Stimulated activated CD8-positive, alpha-beta memory T cell treated with anti-CD3 and anti-CD28 coated beads, Interleukin-4, amount 100 ng/mL, for 24 hours (primary cell): Measurements from ENCODE around the gene MDFIC.
A peak's percentile ranks its signal among the peaks of the same experiment; 100 is the strongest.
"Not testable (repeated sequence)": the region's sequence is repeated elsewhere in the genome, so short reads cannot be mapped to it uniquely, and the experiment has no call there.

Experiments
- DNase-seq: peaks from one replicate; pipeline ENCODE4 v3.0.0-alpha.2; 2020; ENCODE audit warnings: low read depth

Gene MDFIC, protein sequence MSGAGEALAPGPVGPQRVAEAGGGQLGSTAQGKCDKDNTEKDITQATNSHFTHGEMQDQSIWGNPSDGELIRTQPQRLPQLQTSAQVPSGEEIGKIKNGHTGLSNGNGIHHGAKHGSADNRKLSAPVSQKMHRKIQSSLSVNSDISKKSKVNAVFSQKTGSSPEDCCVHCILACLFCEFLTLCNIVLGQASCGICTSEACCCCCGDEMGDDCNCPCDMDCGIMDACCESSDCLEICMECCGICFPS

DNA sequence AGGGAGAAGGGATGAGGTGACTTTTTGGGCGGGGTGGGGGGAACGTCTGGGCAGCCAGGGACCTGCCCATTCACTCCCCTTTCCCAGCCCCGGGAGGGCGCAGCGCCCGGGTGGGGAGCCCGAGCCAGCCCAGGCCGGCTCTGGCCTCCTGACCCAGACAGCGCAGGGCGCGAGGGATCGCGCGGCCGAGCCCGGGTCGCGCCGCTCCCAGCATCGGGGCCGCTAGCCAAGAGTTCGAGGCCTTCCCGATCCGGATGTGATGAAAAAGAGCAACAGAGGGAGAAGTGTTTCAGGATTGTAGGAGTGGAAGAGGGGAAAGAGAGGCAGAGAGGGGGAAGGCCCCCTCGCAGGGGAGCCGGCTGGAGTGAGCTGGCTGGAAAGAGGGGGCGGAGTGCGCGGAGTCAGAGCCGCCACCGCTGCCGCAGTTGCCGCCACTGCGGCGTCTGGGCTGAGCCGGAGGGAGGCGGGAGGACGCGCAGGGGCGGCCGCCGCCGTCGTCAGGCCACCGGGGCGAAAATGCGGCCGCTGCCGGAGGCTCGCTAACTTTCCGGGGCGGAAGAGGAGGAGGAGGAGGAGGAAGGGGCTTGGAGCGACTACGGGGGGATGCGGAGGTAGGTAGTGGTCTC lies at the start of gene MDFIC:
MDFIC (plus strand) TSS at position 69 of the 626 bp plus-strand sequence. CDS start 940 bp downstream, outside the sequence.
- peak; percentile 54 for DNase-seq

DNA sequence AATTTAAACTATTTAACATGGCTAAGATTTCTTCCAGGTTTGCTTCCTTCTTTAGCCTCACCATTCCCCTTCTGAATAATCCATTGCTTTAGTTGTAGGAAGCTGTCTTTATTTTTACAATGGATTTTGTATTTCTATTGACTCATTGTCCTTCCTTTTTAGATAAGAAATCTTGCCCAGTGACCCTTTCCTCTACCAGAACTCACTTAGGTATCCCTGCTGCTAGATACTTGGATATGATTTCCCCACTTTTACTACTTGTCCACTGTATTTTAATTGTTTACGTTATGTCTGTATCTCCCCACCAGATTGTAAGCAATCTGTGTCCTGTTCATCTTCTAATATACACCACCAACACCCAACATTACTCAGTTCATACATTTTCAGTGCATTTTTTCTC lies 47.7 kb upstream of the MDFIC start:
- DNase-seq = no peak

DNA sequence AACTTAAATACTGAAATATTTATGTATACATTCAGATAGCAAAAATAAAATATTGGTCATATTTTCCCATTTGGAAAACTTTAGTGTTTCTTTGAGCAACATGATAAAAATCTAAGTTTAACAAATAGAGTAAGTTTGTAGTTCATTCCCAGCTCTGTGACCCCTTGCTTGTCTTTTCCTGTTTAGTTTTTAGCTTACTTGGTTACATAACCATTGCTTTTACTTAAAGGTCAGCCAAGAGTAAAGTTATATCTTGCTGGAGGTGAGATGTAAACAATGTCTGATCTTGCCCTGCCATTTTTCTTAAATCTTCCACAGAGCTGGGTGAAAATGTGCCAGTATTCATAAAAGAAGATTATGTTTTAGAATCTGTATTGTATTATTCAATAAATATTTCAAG lies 46.7 kb upstream of the MDFIC start:
- DNase-seq = no peak

DNA sequence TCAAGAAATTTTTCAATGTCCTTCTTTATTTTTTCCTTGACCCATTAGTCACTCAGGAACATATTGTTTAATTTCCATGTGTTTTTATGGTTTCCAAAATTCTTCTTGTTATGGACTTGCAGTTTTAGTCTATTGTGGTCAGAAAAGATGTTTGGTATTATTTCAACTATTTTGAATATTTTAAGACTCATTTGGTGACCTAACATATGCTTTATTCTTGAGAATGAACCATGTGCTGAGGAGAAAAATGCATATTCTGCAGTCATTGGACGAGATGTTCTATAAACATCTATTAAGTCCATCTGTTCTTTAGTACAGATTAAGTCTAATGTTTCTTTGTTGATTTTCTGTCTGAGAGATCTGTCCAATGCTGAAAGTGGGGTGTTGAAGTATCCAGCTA lies 42.3 kb upstream of the MDFIC start:
- no peak for DNase-seq

DNA sequence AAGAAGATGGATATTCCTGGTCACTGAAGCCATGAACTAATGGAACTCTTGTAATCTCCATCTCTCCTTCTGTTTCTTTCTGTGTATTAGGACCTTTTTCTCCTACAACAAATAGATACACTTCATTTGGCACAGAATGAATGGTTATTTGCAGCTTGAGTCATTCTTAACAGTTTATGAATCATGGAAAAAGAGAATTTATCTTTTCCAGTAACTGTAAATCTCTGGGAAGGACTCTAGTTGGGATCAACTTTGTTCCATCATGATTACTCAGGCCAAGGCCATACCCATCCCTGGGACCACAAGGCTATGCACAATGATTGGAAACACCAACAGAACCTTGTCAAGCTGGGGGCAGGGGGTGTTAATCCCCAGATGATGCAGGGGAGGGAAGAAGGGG lies 36.1 kb upstream of the MDFIC start:
- DNase-seq = no peak

DNA sequence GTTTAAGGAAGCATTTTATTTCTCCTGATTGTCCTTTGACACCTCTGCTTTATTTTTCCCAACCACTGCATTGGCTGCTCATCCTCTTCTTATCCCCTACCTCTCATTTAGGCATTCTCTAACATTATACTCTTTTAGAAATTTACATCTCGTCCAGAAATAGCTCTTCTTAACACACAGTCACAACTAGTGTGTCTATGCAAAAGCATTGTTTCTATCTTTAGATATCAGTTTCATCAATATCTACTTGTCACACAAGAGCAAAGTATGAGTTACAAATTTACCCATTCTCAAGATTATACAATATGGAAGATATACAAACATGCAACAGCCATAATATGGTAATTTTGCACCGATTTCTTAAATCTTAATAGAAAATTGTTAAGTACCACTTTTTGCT lies 35.7 kb upstream of the MDFIC start:
- no peak for DNase-seq

DNA sequence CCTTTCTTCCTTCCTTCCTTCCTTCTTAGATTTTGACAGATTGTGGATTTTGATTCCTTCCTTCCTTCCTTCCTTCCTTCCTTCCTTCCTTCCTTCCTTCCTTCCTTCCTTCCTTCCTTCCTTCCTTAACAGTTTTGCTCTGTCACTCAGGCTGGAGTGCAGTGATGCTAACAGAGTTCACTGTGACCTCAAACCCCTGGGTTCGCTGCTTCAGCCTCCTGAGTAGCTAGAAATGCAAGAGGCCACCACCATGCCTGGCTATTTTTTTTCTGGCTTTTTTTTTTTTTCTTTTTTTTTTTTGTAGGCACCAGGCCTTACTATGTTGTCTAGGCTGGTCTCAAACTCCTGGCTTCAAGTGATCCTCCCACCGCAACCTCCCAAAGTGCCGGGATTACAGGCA lies 32.8 kb upstream of the MDFIC start:
- not testable (repeated sequence) for DNase-seq

DNA sequence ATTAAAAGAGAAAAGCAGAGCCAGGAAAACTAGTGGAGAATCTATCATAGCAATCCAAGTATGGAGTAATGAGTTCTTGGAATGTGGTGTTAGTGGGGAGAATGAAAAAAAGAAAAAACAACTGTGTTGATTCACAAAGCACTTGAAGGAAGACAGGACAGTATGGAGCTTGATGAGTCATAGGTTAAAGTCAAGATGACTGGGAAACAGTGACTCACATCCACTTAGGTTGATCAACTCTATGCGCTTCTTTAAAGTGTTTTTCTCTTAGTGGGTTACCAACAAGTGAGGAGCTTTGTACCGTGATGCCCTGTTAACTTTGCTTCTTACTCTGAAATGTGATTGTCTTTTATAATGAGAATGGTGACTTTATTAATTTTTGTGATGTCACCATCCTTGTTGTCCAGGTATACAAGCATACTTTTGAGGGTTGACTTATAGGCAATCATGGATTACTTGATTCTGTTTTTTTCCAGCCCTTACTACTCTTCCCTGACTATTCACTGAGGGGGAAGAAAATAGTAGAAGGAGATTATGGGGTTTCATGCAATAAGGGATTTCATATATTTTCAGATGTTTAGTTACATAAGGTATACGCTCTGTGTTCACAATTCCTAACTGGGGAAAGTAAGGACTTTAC lies 32.1 kb upstream of the MDFIC start:
- DNase-seq = no peak

DNA sequence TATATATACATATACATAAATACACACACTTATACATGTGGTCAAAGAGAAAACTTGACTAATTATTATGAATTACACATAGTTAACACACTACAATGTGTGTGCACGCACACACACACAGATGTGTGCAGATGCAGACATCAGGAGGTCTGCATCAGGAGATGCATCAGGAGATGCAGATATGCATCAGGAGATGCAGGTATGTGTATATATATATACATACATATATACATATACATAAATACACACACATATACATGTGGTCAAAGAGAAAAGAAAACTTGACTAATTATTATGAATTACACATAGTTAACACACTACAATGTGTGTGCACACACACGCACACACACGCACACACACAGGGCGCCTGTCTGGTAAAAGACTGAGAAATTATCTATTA lies 31.3 kb upstream of the MDFIC start:
- no peak for DNase-seq

DNA sequence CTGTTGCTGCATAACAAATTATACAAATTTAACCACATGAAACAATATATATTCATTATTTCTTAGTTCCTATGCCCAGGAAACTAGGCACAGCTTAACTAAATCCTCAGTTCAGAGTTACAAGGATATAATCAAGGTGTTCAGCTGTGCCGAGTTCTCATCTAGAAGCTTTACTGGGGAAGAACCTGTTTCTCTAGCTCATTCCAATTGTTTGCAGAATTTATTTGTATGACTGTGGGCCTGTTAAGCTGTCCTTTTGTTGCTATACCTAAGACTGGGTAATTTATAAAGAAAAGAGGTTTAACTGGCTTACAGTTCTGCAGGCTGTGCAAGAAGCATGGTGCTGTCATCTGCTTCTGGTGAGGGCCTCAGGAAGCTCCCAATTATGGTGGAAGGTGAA lies 21.8 kb upstream of the MDFIC start:
- DNase-seq = no peak

DNA sequence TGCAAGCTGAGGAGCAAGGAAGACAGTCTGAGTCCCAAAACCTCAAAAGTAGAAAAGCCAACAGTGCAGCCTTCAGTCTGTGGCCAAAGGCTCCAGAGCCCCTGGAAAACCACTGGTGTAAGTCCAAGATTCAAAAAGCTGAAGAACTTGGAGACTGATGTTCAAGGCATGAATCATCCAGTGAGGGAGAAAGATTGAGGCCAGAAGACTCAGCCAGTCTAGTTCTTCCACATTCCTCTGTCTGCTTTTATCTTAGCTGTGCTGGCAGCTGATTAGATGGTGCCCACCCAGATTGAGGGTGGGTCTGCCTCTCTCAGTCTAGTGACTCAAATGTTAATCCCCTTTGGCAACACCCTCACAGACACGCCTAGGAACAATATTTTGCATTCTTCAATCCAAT lies 20.1 kb upstream of the MDFIC start:
- DNase-seq = no peak

DNA sequence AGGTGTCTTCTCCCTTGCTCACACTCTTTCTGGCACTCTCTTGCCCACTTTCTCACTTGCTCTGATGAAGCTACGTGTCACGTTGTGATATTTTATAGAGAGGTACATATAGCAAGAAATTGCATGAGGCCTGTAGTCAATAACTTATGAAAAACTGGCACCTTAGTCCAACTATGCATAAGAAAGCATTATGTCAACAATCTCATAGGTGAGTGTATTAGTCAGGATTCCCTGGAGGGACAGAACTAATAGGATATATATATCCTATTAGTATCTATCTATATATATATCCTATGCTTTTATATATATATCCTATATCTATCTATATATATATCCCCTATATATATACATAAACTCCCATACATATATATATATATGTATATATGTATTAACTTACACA lies 18.8 kb upstream of the MDFIC start:
- DNase-seq = no peak

DNA sequence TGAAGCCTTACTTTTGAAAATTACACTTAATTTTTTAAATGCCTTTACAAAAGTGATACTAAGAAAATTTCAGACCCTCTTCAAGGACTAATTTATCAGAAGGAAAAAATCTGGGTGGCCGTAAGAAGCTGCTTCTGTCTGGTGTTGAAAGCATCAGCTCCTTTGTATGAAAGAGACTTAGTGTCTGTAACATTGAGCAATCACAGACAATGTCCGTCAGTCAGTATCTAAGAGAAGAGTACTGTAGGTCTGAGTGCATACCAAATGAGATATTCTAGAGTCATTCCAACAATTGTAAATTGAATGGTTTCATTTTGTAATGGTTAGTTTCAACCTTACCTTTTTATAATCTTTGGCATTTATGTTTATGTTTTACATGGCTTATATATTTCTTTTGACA lies 11.1 kb upstream of the MDFIC start:
- no peak for DNase-seq

DNA sequence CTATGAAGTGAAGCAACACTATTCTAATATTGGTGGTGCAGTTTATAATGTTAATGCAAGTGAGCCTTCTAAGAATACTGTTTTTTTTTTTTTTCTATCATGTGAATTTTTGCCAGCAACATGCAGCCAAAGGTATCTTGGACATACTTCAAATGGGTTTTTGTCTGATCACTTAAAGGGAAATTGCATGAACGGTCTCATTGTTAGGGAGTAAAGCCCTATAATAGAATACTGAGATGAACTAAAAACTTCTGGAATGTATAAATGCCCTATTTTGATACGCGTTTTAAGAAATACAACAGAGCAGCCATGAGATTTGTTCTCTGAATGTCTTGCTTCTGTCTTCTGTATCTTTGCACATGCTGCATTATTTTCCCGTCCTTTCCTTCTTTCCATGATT lies 10.5 kb upstream of the MDFIC start:
- no peak for DNase-seq

DNA sequence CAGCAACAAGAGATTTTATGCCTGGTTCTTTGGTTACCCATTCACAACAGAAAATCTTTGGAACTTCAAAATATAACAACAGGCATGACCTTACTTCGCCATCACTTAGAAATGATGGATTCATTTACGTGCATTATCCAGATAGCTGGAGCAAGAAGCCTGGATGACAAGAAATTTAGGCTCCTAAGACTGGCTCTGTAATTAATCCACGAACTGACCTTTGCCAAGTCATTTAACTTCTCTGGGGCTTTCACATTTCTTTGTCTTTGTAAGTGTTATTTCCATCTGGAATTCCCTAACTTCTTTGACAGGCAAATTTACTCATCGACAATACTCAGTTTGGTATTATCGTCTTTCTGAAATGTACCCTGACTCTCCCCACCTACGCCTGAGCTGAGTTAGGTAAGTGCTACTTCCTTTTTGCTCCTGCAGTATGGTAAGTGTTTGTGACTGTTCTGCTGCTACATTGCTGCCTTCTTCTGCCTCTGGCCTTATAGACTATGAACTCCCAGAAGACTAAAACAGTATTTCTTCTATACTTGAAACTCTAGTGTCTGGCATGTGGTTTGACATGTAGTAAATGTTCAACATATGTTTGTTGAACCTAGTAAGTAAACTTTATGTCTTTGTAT lies 5.5 kb upstream of the MDFIC start:
- no peak for DNase-seq

DNA sequence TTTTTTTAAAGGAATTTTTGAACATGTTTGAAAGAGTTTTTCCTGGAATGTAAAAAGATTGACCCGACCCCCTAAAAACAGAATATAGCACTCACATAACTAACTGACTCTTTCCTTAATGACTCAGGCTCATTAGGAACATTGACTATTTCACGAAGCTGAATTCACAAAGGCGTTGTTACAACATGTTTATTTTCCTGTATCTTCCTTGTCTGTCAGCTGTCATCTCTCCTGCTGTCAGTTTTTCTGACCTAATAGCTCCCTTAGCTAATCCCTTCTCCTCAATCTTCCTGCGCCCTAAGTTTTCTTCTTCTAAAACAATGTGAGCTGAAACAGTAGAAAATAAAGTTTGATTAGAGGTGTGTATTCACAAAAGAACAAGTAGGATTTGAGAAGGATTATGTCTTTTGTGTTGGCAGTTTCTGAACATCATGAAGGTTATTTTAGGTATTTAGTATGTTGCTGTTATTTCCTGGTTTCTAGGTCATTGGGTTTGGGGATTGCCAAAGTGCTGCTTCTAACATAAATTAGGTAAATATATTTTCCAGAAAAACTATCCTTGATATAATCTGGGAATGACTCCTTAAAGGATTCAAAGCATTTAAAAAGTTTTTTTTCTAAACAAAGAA lies 4.6 kb upstream of the MDFIC start:
- no peak for DNase-seq

DNA sequence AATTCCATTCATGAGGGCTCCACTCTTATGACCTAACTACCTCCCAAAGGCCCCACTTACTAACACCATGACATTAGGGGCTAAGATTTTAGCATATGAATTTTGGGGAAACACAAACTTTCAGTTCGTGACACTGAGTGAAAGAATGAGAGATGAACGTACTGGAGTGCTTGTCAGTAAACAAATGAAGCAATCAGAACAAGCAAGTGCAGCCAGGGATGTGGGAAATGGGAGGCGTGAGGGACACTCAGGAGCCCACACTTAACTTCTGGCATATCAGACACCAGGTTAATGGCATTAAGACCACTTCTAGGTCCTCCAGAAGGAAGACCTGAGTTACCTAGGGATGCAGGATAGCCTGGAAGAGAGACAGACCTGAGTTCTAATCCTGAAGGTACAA lies 2.3 kb upstream of the MDFIC start:
- no peak for DNase-seq

DNA sequence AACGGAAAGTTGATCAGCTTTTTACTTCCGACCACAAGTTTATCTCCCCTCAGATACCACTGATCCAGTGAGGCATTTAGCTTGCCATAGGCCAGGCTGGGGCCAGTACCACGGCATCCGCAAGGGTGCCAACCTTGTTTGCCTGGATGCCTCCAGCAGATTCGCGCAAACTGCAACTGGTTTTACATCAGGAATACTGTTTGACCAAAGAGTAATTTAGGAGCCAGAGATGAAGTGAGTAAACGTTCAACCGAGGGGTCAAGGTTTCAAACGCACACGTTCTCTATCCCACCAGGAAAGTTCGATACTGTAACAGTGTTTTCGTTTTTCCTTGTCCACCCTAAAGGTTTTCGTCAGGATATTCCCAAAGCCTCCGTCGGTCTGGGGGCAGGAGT lies 266 bp upstream of the MDFIC start:
- DNase-seq = no peak

DNA sequence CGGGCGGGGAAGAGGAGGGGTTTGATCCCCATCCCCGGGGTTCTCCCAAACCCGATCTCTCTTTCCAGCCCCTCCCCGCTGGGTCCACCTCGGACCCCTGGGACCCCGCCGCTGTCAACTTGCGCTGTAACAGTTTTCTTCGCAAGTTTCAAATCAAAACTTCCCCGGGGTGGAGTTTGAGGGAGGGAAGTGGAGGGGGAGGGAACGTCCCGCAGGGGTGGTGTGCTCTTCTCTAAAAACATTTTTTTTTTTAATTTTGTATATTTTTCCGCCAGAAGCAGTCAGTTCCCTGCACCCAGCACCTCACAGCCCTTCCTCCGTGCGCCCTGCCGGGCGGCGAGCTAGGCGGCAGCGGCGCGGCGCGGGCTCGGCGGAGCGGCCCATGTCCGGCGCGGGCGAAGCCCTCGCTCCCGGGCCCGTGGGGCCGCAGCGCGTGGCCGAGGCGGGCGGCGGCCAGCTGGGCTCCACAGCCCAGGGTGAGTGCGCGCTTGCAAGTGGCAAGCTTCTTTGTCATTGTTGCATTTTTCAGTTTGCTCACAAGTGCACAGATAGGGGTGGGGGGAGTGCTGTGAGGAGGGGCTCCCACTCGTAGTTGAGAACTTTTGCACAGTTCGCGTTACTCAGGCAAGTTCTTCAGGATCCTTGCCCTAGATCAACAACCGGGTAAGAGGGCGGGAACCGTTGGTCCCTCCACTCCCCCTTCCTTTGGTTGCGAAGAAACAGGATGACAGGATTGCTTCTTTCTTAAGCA lies 933 bp downstream of the MDFIC start:
- DNase-seq = peak; percentile 30

DNA sequence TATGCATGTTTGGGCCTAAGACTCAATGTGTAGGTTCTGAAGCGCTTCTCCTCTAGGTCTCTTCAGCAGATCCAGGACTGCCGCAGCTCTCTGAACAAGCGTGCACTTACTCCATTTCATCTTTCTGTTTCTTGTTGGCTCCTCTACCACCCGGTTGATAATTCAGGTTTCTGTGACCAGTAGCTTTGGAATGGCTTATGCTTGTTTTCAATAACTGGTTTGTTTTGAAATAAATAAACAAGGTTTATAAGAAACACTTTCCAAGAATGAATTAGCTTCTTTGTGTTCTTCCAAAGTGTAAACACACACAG lies 1.5 kb downstream of the MDFIC start:
- DNase-seq = no peak

DNA sequence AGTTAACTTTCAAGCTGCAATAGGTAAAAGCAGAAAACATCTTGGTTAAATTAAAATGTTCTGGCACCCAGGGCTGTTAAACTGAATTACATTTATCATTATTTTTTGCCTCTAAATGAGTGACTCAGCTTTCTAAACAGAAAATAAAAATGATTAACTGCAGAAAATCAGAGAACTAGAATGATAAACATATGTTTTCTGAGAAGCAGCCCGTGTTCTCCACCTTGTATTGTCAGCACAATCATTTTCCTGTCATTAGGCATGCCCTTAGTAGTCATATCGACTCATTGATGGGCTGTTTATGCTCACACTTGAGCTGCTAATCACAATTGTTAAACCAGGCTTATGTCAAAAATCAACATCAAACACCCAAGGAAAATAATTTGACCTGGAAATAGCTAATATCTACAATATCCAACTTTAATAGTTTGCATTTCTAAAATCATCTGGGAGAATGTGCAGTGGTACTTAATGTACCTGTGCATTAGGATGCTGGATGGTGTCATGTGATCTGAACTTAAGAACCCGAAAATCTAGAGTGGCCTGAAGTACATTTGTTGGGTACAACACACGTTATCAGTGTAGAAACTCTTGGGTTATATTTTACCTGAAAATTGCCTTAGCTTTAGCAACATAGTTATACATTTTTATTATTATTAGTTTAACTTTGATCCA lies 2.3 kb downstream of the MDFIC start:
- no peak for DNase-seq

DNA sequence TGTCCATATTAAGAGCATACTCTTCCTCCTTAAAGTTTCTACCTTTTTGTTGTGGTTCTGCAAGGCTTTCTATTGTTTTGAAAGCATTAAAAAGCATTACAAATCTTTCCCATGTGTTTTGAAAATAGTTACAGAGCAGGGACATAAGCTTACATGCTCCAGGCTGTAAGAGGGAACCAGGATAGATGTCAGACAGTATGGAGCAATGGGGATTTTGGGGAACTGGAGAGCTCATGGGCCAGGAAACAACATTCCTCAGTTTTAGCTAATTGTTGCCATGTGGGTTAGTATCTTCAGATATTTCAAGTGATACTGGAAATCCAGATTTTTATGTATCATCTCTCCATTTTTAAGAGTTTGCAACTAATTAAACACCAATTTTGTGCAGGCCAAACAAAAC lies 3.5 kb downstream of the MDFIC start:
- no peak for DNase-seq
